NCI-H2081 (cell line): Measurements from ENCODE around the gene ZMIZ1.
A peak's percentile ranks its signal among the peaks of the same experiment; 100 is the strongest.

Experiments
- DNase-seq, 2 experiments: peaks; one replicate each; lab custom pipeline; 2025; lab: John Stamatoyannopoulos, UW

ZMIZ1 gene

DNA sequence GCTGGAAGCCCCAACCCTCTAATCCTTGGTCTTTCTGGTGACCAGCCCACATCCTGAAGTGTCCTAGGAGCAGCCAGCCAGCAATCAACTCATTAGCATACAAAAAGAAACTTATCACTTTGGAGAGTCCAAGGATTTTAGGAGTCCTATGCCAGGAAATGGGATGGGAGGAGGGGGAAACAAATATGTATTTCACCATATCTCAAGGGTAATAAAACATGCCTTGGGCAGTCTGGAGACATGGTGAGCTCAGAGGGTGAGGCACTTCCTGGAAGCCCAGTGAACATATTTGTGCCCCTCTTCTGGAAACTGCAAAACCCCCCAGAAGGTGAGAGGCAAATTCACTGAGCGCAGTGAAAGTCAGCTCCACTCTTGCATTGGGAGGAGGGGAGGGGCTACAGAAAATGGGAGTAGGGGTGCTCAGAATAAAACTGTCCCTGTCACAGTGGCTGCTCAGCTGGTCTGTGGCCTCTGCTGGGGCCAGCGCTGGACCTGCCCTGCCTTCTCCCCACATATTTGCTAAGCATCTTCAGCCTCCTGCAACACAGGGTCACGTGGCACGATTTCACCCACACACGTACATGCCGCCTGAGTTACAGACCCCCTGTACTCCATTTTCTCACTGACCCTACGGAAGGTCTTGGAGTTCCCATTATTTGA is 17.7 kb upstream of the ZMIZ1 start:
- DNase-seq: no peak

DNA sequence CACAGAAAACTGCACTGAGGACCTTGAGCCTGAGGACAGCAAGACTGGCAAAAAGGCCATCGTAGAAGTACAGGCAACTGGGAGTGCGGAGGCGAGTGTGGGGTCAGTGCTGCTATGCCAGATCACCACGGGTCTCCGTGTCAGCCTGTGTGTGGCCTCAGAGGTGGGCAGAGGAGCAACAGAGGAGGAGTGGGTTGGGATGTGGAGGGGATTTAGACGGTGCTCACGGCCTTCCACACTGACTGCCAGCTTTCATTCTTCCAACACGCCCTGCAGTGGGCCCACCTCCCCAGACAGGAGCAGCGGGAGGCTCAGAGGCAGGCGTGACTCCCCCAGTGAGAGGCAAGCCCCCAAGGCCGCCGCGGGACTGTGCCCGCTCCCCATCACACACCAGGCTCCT is 17.0 kb upstream of the ZMIZ1 start:
- DNase-seq: no peak

DNA sequence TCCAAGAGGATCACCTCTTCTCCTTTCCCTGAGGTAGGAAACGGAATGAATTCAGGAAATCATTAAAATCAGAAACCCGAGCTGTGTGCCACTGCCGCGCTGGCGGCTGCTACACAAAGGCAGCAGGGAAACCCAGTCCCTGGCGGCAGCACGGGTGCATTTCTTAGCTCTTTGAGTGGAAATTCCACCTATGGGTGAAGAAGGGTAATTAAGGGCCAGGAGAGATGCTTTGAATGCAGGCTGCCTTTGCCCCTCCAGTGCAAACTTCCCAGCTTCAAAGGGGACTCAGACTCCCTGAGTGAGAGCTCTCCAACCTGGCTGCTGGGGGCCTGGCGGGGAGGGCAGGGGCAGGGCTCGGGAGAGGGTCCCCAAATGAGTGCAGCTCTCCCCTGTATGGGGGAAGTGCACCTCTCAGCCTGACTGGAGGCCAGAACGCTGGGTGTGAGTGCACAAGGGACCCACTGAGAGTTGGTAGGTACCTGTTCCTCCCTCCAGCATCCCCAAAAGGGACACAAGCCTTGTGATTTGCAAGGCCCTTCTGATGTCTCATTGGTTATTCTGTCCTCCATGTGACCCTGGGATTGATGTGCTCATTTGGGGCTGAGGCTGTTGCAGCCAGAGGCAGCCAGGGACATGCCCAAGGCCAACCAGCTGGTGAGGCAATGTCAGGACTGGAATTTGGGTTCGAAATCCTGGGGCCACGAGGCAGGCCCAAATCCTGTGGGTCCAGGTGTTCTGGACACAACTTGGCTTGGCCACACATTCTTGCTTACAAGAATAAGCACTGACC is 16.3 kb upstream of the ZMIZ1 start:
- DNase-seq: peak in 1 of 2 experiments; percentile 2

DNA sequence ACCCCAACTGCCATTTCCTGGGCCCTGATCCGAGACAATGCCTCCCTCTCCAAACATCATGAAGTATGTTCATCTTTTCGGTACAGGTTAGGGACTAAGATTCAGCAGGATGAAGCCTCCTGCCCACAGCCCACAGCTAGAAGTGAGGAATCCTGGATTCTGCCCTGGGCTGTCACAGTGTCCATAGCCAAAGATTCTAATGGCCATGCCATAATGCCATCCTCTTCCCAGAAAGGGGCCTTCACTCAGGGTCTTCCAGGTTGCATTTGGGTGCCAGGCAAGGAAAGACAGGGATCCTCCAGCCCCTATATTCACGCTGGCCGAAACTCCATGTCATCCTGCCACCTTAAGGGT is 15.7 kb upstream of the ZMIZ1 start:
- no peak for DNase-seq

DNA sequence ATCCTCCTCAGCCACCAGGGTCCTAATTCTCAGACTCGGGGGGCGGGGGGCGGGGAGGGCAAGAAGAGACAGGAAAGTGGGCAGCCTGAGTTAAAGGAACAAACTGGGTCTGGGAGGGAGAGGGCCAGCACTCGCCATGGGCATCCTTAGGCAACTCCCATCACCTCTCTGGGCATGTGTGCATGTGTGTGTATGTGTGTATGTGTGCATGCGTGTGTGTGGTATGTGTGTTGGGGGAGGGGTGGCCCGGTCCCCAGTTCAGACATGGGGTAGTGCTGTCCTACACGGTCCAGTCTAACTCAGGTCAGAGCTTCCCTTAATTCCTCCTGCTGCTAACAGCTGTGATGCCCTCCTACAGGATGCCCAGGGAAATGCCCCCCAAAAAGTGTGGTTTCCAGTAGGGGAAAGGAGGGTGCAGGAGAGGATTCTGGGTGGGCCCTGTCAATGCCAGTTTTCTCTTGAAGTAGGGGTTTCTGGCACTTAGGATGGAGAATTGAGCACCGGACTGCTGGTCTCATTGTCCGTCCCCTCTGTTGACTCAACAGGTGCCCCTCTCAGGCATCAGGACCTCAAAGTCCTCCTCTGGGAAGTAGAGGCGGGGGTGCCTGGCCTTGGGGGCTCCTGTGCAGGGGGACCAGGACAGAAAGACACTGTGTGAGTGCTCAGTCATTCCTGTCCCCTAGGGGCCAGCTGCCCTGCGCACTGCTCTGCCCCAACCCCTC is 15.1 kb upstream of the ZMIZ1 start:
- no peak for DNase-seq

DNA sequence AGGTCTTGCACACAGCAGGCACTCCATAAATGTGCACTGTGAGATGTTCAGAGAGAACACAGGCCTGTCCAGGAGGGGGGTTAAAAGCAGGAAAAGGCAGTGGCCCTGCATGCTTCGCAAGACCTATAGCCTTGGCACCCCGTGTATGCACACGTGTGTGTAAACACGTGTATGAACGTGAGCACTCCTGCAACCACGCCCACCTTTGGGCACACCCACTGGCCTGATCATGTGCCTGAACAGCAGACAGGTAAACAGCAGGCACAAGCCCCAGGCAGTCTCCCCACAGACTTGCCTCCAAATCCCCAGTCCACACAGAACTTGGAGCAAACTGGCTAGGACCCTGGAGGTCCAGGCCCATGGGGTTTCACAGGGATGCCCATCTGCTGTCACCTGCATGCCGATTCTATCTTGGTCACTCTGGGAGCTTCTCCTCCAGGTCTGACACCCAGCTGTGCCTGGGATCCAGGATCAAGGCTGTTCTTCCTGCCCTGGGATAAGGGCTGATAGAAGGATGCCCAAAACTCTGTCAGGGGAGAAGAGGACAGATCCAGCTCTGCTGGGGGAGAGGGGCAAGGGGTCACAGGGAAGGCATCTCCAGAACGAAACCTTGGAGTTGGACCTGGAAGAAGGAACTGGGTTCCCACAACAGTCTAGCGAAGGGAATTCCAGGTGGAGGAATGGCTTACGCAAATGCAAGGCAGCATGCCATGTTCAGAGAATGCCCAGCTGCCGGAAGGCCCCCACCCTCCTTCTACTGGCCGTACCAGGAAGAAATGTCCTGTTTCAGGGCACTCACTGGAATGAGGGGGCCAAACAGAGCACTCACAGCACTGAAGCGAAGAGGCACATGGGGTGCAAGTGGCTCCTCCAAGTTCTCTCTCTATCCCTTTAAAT is 14.3 kb upstream of the ZMIZ1 start:
- DNase-seq: no peak

DNA sequence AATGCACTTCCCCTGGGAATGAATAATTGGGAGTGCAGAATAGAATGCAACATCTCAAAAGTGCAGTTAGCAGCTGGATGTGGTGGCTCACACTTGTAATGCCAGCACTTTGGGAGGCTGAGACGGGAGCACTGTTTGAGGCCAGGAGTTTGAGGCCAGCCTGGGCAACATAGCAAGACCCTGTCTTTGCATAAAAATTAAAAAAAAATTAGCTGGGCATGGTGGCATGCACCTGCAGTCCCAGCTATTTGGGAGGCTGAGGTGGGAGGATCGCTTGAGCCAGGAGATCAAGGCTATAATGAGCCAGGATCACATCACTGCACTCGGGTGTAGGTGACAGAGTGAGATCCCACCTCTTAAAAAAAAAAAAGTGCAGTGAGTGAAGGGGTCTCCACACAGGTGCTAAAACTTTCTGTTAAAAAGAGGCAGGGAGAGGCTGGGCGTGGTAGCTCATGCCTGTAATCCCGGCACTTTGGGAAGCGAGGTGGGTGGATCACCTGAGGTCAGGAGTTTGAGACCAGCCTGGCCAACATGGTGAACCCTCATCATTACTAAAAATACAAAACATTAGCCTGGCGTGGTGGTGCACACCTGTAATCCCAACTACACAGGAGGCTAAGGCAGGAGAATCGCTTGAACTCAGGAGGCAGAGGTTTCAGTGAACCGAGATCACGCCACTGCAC is 13.5 kb upstream of the ZMIZ1 start:
- DNase-seq: no peak

DNA sequence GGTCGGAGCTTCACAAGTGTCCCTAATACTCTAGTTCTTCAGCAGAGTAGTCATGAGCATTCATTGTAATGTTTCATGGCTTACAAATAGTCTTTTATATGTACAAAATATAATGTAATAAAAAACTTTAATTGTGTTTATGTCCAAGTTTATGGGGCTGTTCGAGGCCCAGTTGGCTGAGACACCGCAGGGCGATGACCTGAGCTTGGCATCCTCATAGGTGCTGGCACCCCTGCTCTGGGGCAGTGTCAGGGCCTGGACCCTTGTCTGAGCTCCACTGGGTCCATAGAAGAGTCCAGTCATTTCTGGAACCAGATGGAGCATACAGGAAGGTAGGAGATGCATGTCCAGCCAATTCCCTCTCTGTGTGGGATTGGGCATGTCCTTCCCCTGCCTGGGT is 12.9 kb upstream of the ZMIZ1 start:
- DNase-seq: no peak

DNA sequence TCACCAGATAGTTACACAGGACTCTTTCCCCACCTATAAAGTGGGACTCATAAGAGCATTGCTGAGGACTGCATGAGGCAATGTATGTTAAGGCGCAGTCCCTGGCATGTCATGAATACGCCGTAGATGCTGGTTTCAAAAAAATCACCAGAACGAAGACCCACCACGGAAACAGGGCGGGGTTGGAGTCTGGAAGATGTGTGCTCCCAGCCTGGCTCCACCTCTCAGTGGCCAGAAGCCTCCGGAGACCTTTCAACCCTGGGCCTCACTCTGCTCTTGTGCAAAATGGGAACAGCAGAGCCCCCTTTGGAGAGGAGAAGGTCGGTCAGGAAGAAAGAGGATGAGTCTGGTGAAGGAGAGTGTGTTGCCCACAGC is 12.4 kb upstream of the ZMIZ1 start:
- no peak for DNase-seq

DNA sequence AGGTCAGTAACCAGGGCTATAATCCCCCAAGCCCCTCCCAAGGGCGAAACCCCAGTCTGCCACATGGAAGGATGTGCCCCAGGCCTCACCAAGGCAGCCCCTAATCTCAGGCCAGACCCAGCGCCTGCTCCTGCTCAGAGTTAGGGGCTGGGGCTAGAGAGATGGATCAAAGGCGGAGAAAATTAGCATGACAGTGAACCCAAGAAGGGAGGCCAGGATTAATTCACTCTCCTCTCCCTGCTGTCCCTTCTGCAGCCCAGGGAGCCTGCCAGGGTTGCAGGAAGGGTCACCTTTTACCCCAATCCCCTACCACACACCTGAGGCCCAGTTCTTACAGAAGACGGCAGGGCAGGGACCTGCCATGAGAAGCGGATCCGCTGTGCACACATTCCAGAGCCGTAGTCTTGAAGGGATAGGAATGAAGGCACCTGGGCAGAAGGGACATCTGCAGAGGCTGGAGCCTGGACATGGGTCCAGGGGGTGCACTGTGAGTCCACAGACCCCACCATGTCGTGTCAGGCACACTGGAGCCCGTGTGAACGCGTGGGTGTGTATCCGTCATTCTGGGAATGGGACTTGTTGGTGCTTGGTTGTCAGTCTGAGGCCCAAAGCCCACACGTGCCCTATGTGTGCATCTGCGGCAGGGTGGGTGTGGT is 11.9 kb upstream of the ZMIZ1 start:
- DNase-seq: no peak

DNA sequence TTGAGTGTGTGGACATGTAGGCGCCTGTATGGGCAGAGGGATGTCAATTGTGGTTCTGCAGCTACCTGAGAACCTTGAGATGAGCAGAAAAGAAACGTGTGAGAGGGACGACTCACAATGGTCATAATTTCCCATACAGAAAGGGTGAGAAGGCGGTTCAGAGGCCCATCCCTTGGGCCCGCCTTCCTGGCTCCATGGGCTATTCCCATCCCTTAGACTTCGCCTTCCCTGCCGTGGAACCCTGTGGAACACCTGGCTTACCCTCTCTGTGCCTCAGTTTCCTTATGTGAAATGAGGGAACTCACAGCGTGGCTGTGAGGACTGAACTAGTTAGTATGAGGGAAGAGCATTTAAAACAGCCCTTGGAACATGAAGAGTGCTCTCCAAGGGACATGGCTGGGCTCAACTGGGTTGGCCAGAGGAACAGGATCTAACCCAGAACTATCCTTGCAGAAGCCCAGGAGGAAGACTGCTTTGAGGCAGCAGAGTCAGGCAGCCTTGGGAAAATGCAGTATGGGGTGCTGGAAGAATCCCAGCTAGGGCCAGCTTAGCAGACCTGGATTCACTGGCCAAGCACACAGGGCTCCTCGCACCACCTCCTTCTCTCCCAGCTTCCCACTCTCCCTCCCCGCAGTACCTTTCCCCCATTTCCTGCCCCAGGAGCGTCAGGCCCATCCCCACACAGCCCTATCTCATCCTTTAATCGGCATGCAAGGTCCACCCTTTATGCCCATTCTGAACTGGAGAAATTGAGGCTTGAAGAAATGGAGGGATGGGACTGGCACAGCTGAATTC is 11.1 kb upstream of the ZMIZ1 start:
- DNase-seq: no peak

DNA sequence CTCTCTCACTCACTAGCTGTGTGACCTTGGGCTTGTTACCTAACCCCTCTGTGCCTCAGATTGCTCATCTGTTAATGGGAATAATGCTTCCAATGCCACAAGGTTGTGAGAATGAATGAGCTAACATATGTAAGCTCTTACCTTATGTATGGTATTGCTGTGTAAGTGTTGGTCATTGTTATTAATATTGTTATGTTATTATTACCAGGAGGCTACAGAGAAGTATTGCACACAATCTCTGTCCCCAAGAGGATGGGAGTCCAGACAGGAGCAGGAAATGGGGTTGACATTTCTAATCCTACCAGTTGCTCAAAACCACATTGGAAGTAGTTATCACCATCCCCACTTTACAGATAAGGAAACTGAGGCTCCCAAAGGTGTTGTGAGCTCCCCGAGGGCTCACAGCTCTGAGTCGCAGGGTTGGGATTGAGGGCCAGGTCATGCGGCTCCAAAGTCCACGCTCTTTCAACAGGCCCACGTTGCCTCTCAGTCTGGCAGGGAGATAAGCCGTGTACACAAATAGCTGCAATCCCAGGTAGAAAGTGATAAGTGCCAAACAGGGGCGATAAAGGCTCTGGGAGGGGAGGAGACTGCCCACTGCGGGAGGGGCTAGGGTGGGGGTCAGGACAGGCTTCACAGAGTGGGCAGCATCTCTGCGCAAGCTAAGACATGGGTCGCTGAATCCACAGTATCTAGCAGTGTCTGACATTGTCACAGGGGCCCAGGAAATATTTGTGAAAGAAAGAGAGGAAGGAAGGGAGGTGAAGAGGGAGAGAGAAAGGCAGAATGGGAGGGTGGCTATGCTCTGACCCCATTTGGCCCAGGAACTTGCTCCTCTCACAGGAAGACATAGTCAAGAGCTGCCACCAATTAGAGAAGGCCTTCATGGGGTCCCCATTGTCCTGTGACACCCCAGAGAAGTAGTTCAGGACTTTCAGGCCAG is 9.6 kb upstream of the ZMIZ1 start:
- no peak for DNase-seq

DNA sequence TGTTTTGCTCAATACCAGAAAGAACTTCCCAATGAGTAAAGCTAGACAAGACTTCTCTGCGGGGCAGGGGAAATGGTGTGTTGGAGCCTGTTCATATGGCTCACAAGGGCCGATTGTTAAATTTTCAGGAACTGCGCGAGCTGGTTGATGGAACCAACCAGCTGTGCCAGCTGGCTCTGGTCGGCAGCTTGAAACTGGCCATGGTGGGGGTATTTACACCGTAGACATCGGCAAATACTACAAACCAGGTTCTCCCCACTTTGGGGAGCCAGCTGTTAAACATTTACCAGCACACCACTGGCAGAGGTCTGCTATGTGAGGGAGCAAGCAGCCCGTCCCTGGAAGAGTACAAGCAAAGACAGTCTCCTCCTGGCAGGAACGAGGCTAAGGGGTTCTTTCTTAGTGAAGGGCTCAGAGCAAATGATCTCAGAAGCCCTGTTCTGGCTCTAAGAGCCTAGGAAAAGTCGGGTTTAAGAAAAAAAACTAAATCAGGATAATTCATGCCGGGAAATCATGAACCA is 8.8 kb upstream of the ZMIZ1 start:
- no peak for DNase-seq

DNA sequence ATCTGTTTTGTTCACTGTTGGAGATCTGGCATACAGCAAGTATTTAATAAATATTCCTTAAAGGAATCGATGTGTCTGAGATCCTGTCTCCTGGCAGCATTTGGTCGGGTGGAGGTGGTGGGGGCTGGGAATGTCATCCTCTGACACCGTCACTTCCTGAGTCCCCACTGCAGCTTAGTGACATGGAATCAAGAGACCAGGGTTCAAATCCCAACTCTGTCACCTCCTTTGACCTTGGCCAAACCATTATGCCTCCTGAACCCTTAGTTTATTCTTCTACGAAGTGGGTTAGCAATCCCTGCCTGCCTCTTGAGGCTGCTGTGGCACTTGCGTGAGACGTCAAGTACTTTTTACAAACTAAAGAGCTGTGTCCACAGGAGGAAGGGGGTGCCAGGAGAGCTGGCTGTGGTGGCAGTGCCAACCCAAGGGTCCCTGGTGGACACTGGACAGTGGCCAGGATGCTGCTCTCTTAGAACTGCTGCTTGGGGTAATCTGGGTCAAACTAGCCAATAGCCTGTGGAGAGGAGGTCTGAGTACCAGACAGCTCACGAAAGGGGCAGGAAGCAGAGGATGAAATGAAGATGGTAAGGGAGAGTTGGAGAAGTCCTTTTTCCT is 8.0 kb upstream of the ZMIZ1 start:
- no peak for DNase-seq

DNA sequence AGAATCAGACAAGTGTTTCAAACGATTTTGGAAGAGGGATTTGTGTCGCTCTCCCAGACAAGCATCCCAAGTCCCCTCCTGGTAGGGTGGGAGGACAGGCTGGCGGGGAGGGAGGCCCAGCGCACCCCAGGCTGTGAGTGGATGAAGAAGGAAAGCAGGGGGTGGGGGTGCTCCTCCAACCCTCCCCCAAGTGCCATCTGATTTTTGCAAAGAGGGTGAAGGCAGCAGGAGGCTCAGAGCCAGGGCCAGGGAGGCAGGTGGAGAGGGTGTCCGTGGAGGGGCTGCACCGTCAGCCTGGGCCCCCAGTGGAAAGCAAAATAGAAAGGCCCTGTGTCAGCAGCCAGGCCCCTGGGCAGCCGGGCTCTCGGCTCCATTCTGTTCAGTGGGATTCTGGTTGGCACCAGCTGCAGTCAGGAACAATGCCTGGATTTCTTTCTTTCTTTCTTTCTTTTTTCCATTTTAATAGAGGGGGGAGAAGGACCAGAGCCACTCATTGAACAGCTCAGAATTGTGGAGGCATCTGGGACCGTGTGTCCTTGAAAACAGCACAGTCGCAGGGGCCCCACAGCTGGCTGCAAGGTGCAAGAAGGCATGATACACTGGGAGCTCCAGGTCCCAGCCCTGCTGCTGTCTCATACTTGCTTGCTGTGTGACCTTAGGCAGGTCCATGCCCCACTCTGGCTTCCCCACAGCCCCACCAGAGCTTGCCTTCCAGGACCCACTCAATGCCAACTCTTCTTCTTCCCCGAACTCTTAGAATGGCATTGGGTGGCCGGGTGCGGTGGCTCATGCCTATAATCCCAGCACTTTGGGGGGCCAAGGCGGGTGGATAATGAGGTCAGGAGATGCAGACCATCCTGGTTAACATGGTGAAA is 7.1 kb upstream of the ZMIZ1 start:
- DNase-seq: no peak

DNA sequence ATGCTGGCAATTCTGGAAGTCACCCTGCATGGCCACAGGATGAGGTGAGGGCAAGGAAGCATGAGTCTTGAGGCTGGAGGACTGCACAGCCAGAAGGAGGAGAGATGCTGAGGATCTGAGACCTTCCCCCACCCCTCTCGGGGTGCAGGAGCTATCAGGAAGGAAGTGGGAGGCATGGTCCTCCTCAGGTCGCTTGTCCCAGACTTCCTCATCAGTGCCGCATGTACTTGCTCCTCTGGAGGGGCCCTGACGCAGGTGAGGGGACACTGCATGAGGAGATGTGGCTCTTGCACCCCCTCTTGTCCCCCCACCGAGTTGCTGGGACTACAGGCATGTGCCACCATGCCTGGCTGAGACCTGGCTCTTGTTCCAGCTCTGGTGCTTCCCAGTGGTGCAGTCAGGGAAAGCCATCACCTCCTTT is 5.7 kb upstream of the ZMIZ1 start:
- no peak for DNase-seq
